Breast epithelium (tissue), 4 donors: ENCODE results near the gene CEP131. TPM values are rescaled to one million over a fixed set of nuclear protein-coding genes. Genes with fewer than 3 reads are reported as not detected.

Experiments used
- DNase-seq, 2 donors: peaks; one replicate each; pipeline ENCODE4 v3.0.0-alpha.2; 2019; ENCODE audit warnings: low spot score in 2 of 2
- H3K27ac ChIP-seq, 2 donors: fragments of 200-600 bp; sonication (generic) in 1 of 2; one replicate each; pipeline ENCODE4 v1.5.1; 2016 to 2019; ENCODE audit warnings: mild to moderate bottlenecking in 1 of 2
- H3K27me3 ChIP-seq, 2 donors: fragments of 200-600 bp; sonication (generic) in 1 of 2; one replicate each; pipeline versions ENCODE4 v1.5.1 to v1.6.0; 2017 to 2019; ENCODE audit warnings: control low read depth in 1 of 2, mild to moderate bottlenecking in 1 of 2
- H3K36me3 ChIP-seq: fragments of 200-600 bp; one replicate; pipeline ENCODE4 v1.5.1; 2019
- H3K4me1 ChIP-seq, 2 donors: fragments of 200-600 bp; sonication (generic); one replicate each; pipeline ENCODE4 v1.5.1; 2016 to 2019; ENCODE audit warnings: control low read depth in 1 of 2
- H3K4me3 ChIP-seq, 3 donors: fragments of 200-600 bp; sonication (generic); 1 replicate in 2 of 3; 2 replicates in 1 of 3; pipeline ENCODE4 v1.5.1; 2016 to 2019; ENCODE audit warnings: mild to moderate bottlenecking in 3 of 3, moderate library complexity in 2 of 3
- H3K9me3 ChIP-seq, 2 donors: fragments of 200-600 bp; sonication (generic) in 1 of 2; one replicate each; pipeline ENCODE4 v1.5.1; 2016 to 2019; ENCODE audit warnings: control low read depth in 1 of 2
- CTCF ChIP-seq, 3 donors: fragments of 450-650 bp; IDR thresholded peaks; one replicate each; pipeline ENCODE4 v1.5.1; 2016 to 2017; ENCODE audit warnings: antibody characterized with exemption in 3 of 3, mild to moderate bottlenecking in 3 of 3, moderate library complexity in 3 of 3
- POLR2A ChIP-seq: fragments of 450-650 bp; IDR thresholded peaks from one replicate; pipeline ENCODE4 v1.6.1; 2016; ENCODE audit warnings: antibody characterized with exemption, mild to moderate bottlenecking, moderate library complexity
- POLR2AphosphoS5 ChIP-seq, 3 donors: sonication (generic); formaldehyde crosslinking; IDR thresholded peaks; one replicate each; pipeline ENCODE4 v1.6.1; 2017; ENCODE audit warnings: antibody characterized with exemption in 3 of 3
- intact Hi-C: fragments of 100-400 bp; cut with DNase I; formaldehyde crosslinking; loops from one replicate; pipeline ENCODE4 v1.15.1; 2023; ENCODE audit warnings: low total_unique reads
- total RNA-seq, 3 donors: library from RNA; depleted of rRNA; stranded (reverse); fragments of >200 nt; gene quantifications; one replicate each; pipeline ENCODE4 v1.1.0, GENCODE V29; 2016

Gene CEP131
- total RNA-seq, 3 donors from 2014 or later = 6.9 to 12.8 (median 9.7) TPM

GRCh38 chr17:81209141-81209540 is 13.6 kb downstream of the CEP131 start:
- TF ChIP-seq CTCF (IDR thresholded peaks at IDR 0.05) (no peak), POLR2AphosphoS5 (IDR thresholded peaks at IDR 0.05) (no peak), POLR2A (no peak)
- intact Hi-C loops = no loop called here
- no peak overlapping the region for H3K27ac ChIP-seq

GRCh38 chr17:81208651-81209050 is 14.1 kb downstream of the CEP131 start:
- no peaks in the 10 kb centered on the region for H3K36me3 ChIP-seq
- no peaks in the 10 kb centered on the region for H3K9me3 ChIP-seq
- TF ChIP-seq CTCF (IDR thresholded peaks at IDR 0.05) = no peak
- no peak for TF ChIP-seq POLR2AphosphoS5 (IDR thresholded peaks at IDR 0.05)
- no peak for TF ChIP-seq POLR2A
- no peaks in the 10 kb centered on the region for H3K4me1 ChIP-seq
- no peak overlapping the region for H3K27ac ChIP-seq
- DNase-seq = no peak
- H3K27me3 ChIP-seq = no peaks in the 10 kb centered on the region
- no peak overlapping the region for H3K4me3 ChIP-seq
- intact Hi-C loops = no loop called here

More at GRCh38 chr17:81209141-81209540, 13.6 kb downstream of the CEP131 start:
- DNase-seq = no peak
- Histone ChIP-seq H3K4me1 (no peaks in the 10 kb centered on the region), H3K4me3 (no peak overlapping the region), H3K36me3 (no peaks in the 10 kb centered on the region), H3K9me3 (no peaks in the 10 kb centered on the region), H3K27me3 (no peaks in the 10 kb centered on the region)

GRCh38 chr17:81207610-81208581 is 14.9 kb downstream of the CEP131 start:
- Histone ChIP-seq H3K27ac (no peak overlapping the region), H3K27me3 (no peaks in the 10 kb centered on the region), H3K4me1 (no peaks in the 10 kb centered on the region), H3K9me3 (no peaks in the 10 kb centered on the region), H3K4me3 (no peak overlapping the region), H3K36me3 (no peaks in the 10 kb centered on the region)
- DNase-seq = no peak
- intact Hi-C loops = no loop called here
- TF ChIP-seq POLR2A (no peak), CTCF (IDR thresholded peaks at IDR 0.05) (no peak), POLR2AphosphoS5 (IDR thresholded peaks at IDR 0.05) (no peak)

GRCh38 chr17:81206657-81207056 is 16.1 kb downstream of the CEP131 start:
- Histone ChIP-seq H3K9me3 (no peaks in the 10 kb centered on the region), H3K36me3 (no peaks in the 10 kb centered on the region), H3K27ac (no peak overlapping the region), H3K27me3 (no peaks in the 10 kb centered on the region), H3K4me1 (no peaks in the 10 kb centered on the region), H3K4me3 (no peak overlapping the region)
- intact Hi-C loops = no loop called here
- DNase-seq = no peak
- TF ChIP-seq CTCF (IDR thresholded peaks at IDR 0.05) (no peak), POLR2A (no peak), POLR2AphosphoS5 (IDR thresholded peaks at IDR 0.05) (no peak)

GRCh38 chr17:81206166-81206565 is 16.6 kb downstream of the CEP131 start:
- TF ChIP-seq CTCF (IDR thresholded peaks at IDR 0.05) = no peak
- TF ChIP-seq POLR2A = no peak
- TF ChIP-seq POLR2AphosphoS5 (IDR thresholded peaks at IDR 0.05) = no peak
- intact Hi-C loops = no loop called here
- Histone ChIP-seq H3K27ac (no peak overlapping the region), H3K36me3 (no peaks in the 10 kb centered on the region), H3K4me3 (no peak overlapping the region), H3K4me1 (no peaks in the 10 kb centered on the region), H3K27me3 (no peaks in the 10 kb centered on the region), H3K9me3 (no peaks in the 10 kb centered on the region)
- DNase-seq = no peak
